Measurements from ENCODE around the gene GLIS1.

Gene GLIS1

DNA sequence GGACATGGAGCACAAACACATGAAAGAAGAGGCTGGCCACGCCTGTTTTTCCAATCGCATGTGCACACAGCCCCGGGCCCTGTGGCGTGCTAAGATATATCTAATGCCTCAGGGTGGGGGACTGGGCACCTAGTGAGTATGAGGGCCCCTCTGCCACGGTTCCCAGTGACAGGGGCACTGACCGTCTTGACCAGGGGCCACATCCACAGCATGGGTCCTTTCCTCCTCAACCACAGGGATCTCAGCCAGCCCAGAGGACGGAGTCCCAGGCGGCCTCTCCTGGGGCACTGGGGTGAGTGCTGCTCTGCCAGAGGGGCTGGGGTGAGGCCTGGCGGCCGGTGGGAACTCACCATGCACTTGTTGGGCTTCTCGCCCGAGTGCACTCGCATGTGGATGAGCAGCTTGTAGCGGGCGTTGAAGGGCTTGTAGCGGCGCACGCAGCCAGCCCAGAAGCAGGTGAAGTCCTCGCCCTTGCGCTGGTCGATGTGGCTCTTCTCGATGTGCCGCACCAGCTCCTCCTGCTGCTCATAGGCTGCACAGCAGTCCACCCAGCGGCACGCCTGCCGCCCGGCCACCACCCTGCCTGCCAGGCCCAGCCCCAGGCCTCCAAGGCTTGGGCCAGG is 145.1 kb downstream of the GLIS1 start:
- no peak for DNase-seq (ENCODE audit: low read depth)

DNA sequence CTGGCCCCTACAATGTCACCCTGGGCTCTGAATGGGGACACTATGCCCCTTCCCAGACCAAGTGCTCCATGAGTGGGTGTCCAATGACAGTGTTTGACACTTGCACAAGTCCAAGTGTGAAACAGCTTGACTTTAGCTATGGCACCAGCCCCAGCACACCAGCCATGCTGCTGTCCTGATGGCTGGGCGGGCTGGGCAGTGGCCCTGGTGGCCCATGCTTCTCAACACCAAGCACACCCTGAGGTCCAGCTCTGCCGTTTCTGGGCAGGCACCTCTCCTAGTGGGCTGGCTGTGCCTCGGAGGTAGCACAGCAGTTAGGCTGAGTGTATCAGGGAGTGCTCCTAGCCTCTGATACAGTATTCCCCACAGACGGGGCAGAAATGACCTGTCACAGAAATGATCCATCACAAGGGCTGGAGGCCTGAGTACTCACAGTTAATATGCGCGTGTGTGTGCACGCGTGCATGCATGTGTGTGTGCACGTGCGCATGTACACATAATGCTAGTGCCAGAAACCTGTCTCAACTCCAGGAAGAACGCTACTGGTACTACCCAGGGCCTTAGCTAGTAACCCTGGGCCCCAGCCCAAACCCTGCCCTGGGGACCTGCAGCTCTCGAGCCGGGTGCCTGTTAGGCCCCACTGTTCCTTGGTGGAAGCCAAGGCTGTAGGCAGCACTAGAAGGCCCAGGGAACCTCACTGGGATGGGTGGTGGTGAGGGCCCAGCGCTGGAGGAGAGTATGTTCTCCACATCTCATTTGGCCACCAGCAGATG is 145.8 kb downstream of the GLIS1 start:
- DNase-seq (ENCODE audit: low read depth), result no peak

DNA sequence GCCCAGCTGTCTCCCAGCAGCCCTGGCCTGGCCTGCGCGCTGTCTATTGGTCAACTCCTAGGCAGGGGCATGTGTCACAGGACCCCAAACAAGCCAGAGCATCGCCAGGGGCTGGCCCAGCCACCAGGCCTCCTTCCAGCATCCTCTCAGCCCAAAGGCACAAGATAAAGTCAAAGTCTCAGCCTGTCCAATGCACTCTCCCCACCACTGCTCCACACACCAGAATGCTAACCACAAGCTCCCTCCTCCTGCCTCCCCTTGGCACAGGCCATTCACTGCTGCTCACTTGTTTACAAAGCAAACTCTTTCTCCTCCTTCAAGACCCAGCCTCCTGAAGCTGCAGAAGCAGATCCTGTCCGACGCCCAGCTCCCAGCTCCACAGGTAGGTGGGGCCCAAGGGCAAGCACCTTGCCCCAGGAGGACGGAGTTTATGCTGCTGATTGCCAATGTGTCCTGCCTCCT is 146.4 kb downstream of the GLIS1 start:
- peak; percentile 18 for DNase-seq (ENCODE audit: low read depth)

DNA sequence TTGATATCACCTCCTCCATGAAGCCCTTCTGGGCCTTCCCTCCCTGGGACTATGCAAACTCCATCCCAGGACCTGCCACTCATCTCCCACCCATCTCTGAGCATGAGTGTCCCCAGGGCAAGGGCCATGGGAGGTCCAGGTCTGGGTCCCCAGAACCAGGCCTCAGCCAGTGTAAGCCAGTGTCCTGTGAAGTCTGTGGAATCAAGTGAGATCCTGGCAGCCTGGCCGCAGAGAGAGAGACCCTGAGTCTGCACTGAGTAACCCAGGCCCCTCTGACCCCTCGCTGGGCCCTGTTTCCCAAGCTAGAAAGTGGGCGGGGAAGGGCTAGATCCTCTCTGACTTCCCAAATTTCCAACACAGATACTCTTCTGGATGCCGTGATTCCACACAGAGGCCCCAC is 147.0 kb downstream of the GLIS1 start:
- no peak for DNase-seq (ENCODE audit: low read depth)

DNA sequence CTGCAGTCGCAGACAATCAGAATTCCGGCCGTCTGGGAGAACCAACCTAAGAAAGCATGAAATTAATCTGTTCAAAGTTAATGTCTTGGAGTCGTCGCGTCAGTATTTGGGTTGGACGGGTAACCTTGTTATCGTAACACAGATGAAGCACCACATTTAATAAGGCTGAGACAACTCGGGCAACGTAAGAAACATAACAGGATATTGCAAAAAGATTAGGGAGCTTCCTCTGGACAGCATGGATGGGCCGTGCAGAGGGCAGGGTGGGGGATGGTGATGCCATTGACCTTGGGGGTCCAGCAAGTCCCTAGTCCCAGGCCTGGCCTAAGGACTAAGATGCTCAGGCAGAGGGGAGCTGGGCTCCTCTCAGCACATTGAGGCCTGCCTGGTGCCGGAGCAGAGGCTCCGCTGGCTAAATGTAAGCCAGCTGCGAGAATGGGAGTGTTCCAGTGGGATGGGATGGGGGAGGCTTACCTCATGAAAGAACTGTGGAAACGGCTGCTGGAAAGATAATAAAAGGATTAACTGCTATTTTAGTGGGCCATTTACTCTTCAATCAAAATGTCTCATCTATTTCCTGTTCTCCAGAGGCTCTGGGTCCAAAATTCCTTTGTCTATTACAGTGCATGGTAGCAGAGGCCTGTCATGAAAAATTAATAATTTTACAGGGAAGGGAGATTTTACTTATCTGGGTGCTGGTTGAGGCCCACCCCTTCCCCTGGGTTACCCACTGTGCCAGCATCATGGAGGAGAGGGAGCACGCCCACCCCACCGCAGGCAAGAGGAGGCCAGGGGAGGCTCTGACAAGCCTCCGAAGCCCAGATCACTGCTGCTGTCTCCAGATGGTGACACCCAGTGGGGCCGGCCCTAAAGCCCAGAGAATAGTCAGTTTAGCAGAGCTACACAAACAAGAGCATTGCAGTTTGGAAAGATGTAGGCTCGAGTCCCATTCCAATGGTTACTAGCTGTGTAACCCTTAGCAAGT is 148.1 kb downstream of the GLIS1 start:
- DNase-seq (ENCODE audit: low read depth), result peak; percentile 34

DNA sequence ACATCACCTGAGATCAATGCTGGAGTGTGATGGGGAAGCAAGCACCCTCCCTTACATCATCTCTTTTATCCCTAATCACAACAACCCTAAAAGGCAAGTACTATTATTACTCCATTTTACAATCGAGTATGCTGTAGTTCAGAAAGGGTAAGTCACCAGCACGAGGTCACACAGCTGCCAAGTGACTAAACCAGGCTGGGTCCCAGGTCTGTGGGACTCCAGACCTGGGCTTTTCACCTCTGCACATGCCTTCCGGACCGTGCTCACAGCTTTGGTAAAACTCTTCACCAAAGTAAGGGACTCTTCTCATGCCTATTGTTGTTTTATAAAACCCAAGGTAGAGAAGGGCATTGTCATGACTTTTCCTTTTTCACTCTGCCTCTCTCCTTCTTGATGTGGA is 148.9 kb downstream of the GLIS1 start:
- DNase-seq (ENCODE audit: low read depth), result no peak

DNA sequence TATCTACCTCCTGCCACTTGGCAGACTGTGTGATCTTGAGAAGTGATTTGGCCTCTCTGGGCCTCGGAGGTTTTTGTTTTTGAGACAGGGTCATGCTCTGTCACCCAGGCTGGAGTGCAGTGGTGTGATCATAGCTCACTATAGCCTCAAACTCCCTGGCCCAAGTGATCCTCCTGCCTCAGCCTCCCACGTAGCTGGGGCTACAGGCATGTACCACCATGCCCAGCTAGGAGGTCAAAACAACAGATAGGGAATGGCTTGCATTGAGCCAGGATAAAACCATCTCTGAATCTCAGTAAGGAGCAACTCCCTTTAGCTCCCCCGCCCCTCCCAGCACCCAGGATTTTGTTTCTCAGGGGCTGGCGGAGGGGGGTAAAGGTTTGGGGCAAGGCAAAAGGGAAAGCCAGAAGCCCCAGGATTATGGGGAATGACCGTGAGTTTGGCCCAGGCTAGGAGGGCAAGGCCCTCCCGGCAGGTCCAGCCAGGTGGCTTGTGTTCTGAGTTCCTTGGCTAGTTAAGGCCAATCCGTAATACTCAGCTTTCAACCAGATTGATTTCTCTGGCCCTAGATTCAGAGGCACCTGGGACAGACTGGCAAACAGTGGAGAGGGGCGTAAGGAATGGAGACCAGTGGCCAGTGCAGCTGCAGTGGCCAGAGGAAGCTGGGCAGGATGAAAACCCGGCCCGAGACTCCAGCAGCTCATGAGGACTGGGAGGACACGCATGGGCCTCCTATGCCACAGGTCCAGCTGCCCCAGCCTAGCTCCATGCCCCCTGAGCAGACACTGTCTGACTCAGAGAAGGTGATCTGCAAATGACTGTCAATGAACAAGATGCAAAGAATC is 149.7 kb downstream of the GLIS1 start:
- no peak for DNase-seq (ENCODE audit: low read depth)

DNA sequence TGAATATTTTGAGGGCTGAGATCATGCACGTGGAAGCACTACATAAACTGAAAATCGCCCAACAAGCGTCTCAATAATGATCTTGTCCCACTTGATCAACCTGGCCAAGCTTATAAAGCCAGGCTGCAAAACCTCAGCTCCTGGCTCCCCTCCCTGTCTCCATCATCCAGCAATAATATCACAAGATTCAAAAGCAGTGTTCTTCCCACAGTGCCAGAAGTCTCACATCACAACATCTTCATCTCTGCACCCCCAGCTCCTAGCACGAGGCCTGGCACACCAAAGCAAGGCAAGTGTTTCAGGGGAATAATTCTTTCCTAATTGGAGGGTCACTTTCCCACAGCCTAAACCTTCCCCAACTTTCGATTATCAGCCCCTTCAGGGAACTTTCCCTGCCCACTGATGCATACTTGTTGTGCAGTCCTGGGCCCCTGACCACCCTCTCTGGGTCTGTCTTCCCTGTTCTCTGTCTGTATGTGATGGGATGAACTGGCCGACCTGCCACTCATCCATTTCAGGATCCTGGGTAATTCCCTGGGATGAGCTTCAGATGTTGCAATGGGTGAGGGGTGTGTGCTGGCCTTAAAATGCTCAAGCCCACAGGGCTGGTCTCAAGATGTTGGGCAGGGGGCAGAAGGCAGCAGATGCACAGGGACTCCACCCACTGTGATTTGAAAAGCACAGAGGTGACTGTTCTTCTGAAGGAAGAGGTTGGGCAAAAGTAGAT is 150.7 kb downstream of the GLIS1 start:
- no peak for DNase-seq (ENCODE audit: low read depth)

DNA sequence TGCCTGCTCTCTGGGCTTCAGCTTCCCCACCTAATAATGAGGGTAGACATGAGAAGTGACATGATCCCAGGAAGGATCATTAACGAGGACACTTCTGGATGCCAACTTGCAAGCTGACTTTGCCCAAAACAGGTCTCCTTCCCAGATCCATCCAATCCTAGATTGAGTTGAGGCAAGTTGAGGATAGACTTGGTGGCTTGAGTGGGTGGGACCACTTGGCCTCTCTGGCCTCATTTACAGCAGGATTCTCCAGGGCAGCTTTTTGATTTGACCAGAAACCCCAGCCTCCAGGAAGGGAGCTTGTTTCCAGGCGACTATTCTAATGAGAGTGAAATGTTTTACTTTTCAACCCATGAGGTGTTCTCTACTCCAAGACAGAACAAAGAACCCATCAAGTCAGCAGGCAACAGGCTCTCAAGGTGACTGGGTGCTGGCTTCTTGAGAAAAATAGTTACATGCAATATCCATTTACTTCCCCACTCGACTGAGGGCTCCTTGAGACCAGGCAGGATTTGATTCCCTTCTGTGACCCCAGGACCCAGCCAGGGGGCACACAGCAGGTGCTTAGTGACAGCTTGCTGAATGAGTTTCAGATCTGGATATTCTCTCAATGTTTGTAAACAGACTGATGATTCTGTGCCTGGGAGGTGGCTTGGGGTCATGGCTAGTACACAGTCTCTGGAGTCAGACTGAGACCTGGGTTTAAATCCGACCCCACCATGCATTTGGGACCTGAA is 151.5 kb downstream of the GLIS1 start:
- DNase-seq (ENCODE audit: low read depth), result no peak

DNA sequence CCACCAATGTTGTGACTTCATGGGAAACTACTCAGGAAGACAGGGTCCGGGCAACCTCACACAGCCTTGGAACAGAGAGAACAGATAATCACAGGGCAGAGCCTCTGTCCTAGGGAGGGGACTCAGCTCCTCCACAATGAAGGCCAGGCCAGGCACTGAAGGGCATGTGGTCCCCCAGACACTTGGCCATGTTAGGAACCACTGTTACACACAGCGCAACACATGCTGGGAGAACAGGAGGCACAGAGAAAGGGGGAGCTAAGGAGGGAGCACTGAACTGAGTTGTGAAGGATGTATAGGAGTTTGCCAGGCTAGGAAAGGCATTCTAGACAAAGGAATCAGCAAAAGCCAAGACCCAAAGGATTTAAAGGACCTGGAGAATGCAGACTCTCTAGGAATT is 152.2 kb downstream of the GLIS1 start:
- DNase-seq (ENCODE audit: low read depth), result no peak

DNA sequence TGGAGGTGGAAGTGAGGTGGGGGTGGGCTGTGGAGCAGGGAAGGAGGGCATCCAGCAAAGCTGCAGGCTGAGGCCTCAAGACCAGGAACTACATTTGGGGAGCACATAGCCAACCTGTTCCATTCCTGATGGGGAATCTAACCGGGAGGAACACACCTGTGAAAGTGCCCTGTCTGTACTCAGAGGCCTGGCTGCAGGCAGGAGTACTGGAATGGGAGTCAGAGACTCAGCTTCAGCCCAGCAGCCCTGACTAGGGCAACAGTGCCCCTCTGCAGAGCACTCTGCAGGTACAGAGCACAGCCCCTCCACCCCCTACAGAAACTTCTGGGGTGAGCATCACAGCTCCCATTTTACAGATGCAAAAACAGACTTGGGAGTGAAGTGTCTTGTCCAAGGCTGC is 153.4 kb downstream of the GLIS1 start:
- DNase-seq (ENCODE audit: low read depth), result no peak

DNA sequence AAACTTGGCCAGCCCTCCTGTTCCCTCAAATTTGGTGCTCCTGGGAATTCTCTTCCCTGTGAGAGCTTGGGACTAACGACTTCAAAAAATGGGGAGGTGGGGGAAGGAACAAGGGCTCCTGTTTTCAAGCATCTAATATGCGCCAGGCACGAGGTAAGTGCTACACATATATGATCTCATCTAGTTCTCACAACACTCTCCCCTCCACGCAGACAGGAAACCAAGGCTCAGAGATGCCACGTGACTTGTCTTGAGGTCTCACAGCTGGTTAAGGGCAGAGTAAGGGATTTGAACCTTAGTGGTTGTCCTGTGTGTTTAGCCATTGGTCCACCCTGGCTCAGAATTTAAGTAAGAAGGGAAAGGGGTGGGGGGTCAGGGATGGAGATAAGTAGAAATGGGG is 153.8 kb downstream of the GLIS1 start:
- DNase-seq (ENCODE audit: low read depth), result no peak

DNA sequence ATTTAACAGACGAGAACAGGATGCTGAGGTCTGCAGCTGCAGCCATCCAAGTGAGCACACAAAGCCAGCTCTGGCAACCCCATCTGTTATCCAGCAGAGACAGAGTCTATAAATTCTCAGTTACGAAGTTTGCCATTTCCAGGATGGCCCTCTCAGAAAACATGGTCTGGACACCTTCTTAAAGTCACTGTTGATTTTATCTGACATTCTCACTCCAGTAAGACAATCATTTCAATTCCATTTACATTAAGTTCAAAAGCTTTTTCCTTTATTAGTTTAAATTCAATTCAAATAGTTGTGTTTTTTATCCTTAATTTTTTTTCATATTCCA is 154.2 kb downstream of the GLIS1 start:
- DNase-seq (ENCODE audit: low read depth), result no peak

DNA sequence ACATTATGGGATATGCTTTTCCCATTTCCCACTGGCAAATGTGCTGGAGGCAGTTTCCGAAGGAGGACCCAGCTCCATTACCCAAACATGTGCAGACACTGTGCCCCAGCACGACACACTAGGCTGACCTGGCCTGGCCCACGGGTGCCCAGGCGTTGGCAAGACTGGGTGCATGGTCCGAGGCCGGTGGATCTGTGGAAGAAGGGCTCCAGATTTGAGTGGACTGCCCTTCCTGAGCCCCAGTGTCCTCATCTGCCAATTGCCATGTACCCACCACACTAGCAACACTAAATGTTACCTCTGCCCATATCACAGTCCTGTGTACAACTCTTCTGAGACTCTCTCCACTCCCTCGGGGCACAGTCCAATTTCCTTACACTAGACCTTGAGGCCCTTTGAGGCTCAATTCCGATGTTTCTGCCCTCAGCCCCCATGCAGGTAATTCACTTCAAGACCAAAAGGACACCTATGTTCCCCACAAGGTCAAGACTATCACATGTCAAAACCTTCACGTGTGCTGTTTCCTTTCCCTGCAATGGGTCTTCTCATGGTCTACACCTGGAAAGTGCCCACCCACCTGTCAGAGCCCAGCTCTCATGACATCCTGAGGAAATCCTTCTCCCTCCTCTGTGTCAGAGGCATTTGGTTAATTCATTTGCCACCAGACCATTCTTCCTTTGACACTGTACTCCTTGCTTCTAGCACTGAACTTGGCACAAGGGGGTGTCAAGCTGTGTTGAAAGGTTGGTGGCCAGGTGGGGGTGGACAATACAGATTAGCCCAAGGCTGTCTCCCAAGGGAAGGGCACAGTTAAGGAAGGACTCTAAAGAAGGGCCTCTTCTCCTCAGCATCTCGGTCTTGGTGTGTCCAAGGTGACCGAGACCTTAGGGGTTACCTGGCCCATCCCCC is 154.8 kb downstream of the GLIS1 start:
- DNase-seq (ENCODE audit: low read depth), result no peak

DNA sequence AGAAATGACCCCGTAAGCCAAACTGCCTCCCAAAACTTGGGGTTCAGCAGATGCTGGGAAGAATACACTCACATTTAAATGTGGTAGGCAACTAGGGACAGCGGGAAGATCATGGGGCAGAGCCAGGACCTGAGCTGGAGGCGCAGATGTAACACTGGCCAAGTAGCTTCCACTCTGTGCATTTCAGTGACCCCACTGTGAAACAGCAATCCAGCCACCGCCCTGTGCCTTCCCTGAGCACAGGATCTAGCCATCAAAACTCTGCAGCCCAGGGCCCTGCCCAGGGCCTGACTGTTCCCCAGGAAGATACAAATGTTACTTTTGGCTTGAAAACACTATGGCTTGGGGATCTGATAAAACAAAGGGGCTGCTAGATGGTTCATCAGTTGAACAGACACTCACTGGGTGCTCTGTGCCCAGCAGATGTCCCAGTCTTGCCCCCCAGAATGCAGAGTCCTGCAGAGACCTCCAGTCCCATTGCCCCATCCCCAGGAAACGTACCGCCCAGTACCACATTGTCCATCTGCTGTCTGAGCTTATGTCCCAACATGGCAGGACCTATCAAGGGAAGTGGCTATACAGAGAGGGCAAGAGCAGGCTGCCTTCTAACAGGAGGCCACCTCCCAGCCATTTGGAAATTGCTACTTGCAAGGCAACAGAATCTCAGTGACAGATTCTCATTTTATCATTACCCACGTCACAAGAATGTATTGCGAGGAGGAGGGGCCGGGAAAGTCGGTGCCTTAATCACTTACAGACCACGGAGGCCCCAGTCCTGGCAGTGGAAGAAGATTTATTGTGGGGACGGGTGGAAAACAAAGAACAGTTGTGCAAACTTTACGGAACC is 155.7 kb downstream of the GLIS1 start:
- DNase-seq (ENCODE audit: low read depth), result peak; percentile 81

DNA sequence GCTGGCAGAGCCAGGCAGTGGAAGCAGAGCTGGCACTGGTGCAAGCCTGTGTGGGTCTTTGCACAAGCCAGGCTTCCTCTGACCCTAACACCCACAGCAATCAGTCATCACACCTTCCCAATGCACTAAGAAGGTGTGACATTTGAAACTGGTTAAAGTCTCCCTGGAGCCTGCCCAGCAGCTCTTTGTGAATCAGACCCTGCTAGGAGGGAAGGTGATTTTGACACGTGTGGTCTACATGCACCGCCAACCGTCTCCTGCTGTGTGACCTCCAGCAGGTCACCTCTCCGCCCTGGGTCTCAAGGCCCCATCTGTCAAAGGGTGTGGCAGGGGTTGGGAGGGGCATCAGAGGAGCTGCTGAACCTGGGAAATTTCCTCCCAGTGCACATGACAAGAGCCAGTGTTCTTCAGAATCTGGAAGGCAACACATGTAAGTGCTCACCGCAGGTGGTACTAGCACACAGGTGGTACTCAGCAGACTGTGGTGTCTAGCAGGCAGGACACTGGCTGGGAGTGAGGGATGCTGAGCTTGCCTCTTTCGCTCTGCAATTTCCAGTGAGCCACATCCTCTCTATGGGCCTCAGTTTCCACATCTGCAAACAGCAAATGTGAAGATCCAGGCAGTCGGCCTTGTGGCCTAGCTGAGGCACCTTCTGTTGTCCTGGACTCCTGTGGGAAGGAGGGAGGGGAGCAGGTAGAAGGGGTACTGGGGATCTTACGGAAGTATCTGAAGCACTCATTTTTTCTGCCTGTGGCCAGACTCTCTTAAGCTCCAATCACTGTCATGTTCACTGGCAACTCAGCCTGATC is 156.5 kb downstream of the GLIS1 start:
- no peak for DNase-seq (ENCODE audit: low read depth)

DNA sequence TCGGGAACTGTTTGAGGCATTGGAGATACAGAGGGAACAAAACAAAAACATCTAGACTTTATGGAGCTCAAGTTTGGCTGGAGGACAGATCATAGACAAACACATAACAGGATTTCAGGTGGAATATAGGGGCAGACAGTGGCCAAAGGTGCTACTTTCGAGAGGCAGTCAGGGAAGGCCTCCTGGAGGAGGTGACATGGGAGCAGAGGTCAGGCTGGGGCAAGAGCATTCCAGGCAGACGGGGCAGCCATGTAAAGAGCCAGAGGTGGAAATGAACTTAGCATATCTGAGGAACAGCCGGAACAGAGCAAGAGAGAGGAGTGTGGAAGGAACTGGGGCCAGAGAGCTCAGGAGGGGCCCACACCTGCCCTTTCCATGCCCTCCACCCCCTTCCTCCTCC is 157.5 kb downstream of the GLIS1 start:
- DNase-seq (ENCODE audit: low read depth), result no peak
